ENCODE data around the gene TLCD2. TPM values are rescaled to one million over a fixed set of nuclear protein-coding genes. Genes with fewer than 3 reads are reported as not detected.

The TLCD2 gene
- total RNA-seq, 1 experiment from 2014 or later = 1.5 TPM

DNA sequence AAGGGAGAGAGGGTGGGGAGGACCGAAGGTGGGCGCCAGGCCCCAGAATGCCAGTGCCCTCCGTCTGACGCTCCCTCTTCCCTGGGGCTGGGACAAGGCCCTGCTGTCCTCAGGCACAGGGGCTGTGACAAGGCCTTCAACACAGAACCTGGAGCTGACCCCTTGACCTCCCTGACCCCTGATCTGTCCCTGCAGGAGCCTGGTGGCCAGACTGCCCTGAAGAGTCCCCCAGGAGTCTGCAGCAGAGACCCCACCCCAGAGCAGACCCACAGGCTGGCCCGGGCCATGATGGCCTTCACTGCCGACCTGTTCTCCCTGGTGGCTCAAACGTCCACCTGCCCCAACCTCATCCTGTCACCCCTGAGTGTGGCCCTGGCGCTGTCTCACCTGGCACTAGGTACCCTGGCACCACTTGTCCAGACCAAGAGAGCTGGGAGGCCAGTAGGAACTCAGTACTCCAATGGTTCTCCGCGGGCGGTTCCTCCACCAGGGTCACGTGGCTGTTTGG lies 35.4 kb upstream of the TLCD2 start:
- no peak overlapping the region for H2AK5ac ChIP-seq (ENCODE audit: insufficient read length, low read length)
- H3K23ac ChIP-seq (ENCODE audit: insufficient read length, low read depth, low read length) = no peak overlapping the region
- no peaks in the 10 kb centered on the region for H4K20me1 ChIP-seq (ENCODE audit: control insufficient read depth, insufficient read depth, insufficient read length)
- no peak overlapping the region for H2BK20ac ChIP-seq (ENCODE audit: low read depth, low read length, poor library complexity, severe bottlenecking)
- TF ChIP-seq, protein P1, sequence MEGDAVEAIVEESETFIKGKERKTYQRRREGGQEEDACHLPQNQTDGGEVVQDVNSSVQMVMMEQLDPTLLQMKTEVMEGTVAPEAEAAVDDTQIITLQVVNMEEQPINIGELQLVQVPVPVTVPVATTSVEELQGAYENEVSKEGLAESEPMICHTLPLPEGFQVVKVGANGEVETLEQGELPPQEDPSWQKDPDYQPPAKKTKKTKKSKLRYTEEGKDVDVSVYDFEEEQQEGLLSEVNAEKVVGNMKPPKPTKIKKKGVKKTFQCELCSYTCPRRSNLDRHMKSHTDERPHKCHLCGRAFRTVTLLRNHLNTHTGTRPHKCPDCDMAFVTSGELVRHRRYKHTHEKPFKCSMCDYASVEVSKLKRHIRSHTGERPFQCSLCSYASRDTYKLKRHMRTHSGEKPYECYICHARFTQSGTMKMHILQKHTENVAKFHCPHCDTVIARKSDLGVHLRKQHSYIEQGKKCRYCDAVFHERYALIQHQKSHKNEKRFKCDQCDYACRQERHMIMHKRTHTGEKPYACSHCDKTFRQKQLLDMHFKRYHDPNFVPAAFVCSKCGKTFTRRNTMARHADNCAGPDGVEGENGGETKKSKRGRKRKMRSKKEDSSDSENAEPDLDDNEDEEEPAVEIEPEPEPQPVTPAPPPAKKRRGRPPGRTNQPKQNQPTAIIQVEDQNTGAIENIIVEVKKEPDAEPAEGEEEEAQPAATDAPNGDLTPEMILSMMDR (conservative IDR thresholded peaks at IDR 0.05) = no peak
- no peaks in the 10 kb centered on the region for H3K79me1 ChIP-seq (ENCODE audit: insufficient read depth, low read depth, low read length, poor library complexity, severe bottlenecking)
- H3K56ac ChIP-seq (ENCODE audit: insufficient read length, low read depth, low read length) = no peak overlapping the region
- H3K4me1 ChIP-seq (ENCODE audit: insufficient read depth, low read length) = no peaks in the 10 kb centered on the region
- H3K9ac ChIP-seq (ENCODE audit: extremely low read depth, insufficient read length, low read length) = no peak overlapping the region
- no peak overlapping the region for H2BK12ac ChIP-seq (ENCODE audit: insufficient read length, low read depth, low read length)
- H3T11ph ChIP-seq (ENCODE audit: low read length) = no peak overlapping the region
- no peak overlapping the region for H3K4ac ChIP-seq (ENCODE audit: low read depth, low read length)
- Mint-ChIP-seq H3K9me3 (peaks cover 0 to 10% of the 10 kb centered on the region in 2 experiments; a peak in 1 of 5 replicates), H3K4me3 (no peak overlapping the region), H3K36me3 (ENCODE audit: insufficient read depth in 1 of 3, low read depth in 3 of 3) (no peaks in the 10 kb centered on the region), H3K27me3 (ENCODE audit: low read depth) (peaks cover 1% of the 10 kb centered on the region; the same call in 1 of the 2 replicates), H3K4me1 (peaks cover 4 to 6% of the 10 kb centered on the region in 2 experiments; a peak in 3 of 4 replicates), H3K27ac (no peak overlapping the region)
- no peaks in the 10 kb centered on the region for H3K23me2 ChIP-seq (ENCODE audit: insufficient read length, low read depth, low read length, poor library complexity, severe bottlenecking)
- no peak overlapping the region for H4K91ac ChIP-seq (ENCODE audit: insufficient read length, low read depth, low read length)
- H3K27ac ChIP-seq (ENCODE audit: insufficient read length, low read depth, low read length) = no peak overlapping the region
- H3K9me3 ChIP-seq (ENCODE audit: control insufficient read depth, low read depth, low read length) = no peaks in the 10 kb centered on the region
- H3K18ac ChIP-seq (ENCODE audit: insufficient read length, low read depth, low read length) = no peak overlapping the region
- H3K4me2 ChIP-seq (ENCODE audit: insufficient read depth, insufficient read length, low read length) = no peak overlapping the region
- no CpG with 5 or more reads among the region's 12 CpGs for WGBS (ENCODE audit: extremely low coverage, insufficient read length, low lambda C conversion rate)
- no peak overlapping the region for H3K14ac ChIP-seq (ENCODE audit: insufficient read depth, low read length)
- H2BK5ac ChIP-seq (ENCODE audit: insufficient read length, low read length) = no peak overlapping the region
- H2AFZ ChIP-seq (ENCODE audit: low read length) = no peak overlapping the region
- DNase-seq = no peak
- no peak overlapping the region for H2BK120ac ChIP-seq (ENCODE audit: low read depth, low read length, poor library complexity, severe bottlenecking)
- H3K27me3 ChIP-seq (ENCODE audit: insufficient read depth, low read length) = no peaks in the 10 kb centered on the region
- no peak overlapping the region for H2BK15ac ChIP-seq (ENCODE audit: low read depth, low read length)
- no peak overlapping the region for H4K8ac ChIP-seq (replicated peaks; ENCODE audit: insufficient read length, low read depth, low read length)
- H3K79me2 ChIP-seq (ENCODE audit: insufficient read depth, low read length) = no peaks in the 10 kb centered on the region
- no peak overlapping the region for H4K5ac ChIP-seq (ENCODE audit: insufficient read length, low read depth, low read length)

All from H9 (cell line).